Measurements from ENCODE around the gene OGFRL1.
"Not testable (repeated sequence)": the region's sequence is repeated elsewhere in the genome, so short reads cannot be mapped to it uniquely, and the experiment has no call there.

OGFRL1 gene

DNA sequence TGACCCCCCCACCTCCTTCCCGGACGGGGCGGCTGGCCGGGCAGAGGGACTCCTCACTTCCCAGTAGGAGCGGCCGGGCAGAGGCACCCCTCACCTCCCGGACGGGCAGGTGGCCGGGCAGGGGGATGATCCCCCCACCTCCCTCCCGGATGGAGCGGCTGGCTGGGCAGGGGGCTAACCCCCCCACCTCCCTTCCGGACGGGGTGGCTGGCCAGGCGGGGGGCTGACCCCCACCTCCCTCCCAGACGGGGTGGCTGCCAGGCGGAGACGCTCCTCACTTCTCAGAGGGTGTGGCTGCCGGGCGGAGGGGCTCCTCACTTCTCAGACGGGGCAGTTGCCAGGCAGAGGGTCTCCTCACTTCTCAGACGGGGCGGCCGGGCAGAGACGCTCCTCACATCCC is 22.2 kb upstream of the OGFRL1 start:
- not testable (repeated sequence) for H3K4me3 Mint-ChIP-seq; H3K27me3 Mint-ChIP-seq (ENCODE audit: low read depth); H3K27ac Mint-ChIP-seq; H3K9me3 Mint-ChIP-seq; H3K4me1 Mint-ChIP-seq (ENCODE audit: low read depth); DNase-seq (ENCODE audit: low spot score); H3K36me3 Mint-ChIP-seq (ENCODE audit: low read depth)

DNA sequence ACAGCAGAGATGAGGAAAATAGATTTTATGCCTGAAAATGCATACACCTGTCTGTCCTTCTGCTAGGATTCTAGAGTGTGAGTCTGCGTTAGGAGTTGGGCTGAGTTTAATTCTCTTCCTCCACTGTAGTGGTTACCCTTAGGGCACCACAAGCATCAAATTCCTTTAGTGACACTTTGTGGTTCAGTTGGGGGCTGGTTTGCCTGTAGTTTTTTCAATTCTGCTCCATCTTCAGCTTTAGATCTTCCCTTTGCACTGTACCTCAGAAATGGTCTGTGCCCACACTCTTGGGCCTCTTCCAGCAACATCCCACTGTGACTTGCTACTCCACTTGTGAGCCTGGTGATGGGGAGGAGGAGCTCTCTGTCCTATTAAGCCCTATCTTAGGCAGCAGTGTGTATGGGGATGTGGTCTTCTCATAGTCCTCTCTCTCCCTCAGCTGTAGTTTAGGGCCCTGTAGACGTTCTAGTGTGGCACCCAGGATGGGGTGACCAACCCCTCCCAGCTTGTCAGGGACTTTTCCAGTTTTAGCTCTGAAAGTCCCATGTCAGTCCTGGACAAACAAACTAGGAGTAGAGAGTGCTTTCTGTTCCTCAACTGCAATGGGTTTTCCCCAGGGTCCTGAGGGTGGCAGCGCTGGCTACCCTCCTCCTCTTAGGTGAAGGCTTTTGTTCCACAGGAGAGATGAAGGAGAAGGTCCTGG is 19.7 kb upstream of the OGFRL1 start:
- Mint-ChIP-seq H3K4me1 (ENCODE audit: low read depth) (no peaks in the 10 kb centered on the region), H3K27me3 (ENCODE audit: low read depth) (no peaks in the 10 kb centered on the region), H3K4me3 (no peak overlapping the region), H3K27ac (no peak overlapping the region), H3K9me3 (no peaks in the 10 kb centered on the region), H3K36me3 (ENCODE audit: low read depth) (no peaks in the 10 kb centered on the region)
- no peak for DNase-seq (ENCODE audit: low spot score)

DNA sequence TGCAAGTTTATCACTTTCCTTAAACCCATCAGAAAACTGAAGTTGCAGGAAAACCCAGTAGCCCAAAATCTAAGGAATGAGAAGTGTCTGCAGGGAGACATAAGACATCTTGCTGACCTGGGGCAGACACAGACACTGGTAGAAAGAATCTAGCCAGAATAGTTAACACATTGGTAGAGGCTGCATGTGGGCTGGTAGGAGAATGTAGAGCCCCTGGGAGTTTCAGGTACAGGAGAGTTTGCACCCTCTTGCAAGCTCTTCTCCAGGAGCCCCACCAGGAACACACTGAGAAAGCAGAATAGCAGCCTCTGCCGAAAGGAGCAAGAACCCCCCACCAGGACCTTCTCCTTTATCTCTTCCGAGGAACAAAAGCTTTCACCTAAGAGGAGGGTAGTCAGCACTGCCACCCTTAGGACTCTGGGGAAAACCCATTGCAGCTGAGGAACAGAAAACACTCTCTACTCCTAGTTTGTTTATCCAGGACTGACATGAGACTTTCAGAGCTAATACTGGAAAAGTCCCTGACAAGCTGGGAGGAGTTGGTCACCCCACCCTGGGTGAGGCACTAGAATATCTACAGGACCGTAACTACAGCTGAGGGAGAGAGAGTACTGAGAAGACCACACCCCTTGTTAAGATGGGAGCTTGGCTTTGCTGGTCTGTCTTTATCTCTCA is 10.5 kb upstream of the OGFRL1 start:
- Mint-ChIP-seq H3K27me3 (ENCODE audit: low read depth) (peaks cover 5% of the 10 kb centered on the region), H3K9me3 (no peaks in the 10 kb centered on the region), H3K36me3 (ENCODE audit: low read depth) (no peaks in the 10 kb centered on the region), H3K4me1 (ENCODE audit: low read depth) (no peaks in the 10 kb centered on the region), H3K27ac (no peak overlapping the region), H3K4me3 (no peak overlapping the region)
- no peak for DNase-seq (ENCODE audit: low spot score)

DNA sequence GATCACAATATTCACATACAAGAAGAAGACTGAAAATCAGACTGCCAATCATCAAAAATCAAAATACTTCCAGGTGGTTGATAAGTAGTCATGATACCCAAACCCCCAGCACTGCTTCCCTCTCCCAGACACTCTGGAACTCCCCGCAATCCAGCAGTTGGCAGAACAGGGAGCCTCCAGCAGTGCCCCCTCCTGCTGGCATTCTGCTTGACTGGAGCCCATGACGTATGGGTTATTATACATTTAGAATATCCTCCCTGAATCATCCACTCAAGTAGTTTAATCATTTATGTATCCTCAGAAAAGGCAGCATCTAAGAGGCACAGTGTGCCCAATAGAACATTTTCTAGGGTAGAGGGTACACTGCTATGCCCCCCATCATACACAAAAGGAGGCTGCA is 9.3 kb upstream of the OGFRL1 start:
- Mint-ChIP-seq H3K9me3 (no peaks in the 10 kb centered on the region), H3K36me3 (ENCODE audit: low read depth) (no peaks in the 10 kb centered on the region), H3K27me3 (ENCODE audit: low read depth) (peaks cover 5% of the 10 kb centered on the region), H3K4me3 (no peak overlapping the region), H3K27ac (no peak overlapping the region), H3K4me1 (ENCODE audit: low read depth) (no peaks in the 10 kb centered on the region)
- no peak for DNase-seq (ENCODE audit: low spot score)

DNA sequence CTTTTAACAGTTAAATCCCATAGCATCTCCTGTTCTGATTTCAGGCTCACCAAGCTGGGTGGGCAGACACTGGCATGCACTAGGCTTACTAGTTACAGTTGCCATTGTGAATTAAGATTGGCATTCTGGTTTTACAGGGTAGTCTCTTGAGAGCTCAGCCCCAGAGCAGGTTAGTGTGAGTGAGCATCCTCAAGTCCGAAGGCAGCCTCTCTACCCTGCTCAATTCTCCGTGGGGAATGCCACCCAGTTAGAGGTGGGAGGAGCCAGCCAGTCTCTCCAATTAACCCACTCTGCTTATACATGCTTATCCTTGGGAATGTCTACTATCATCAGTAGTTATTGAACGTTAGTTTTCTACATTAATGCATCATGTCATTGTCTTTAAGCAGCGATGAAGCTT is 8.9 kb upstream of the OGFRL1 start:
- DNase-seq (ENCODE audit: low spot score), result no peak
- Mint-ChIP-seq H3K9me3 (no peaks in the 10 kb centered on the region), H3K36me3 (ENCODE audit: low read depth) (no peaks in the 10 kb centered on the region), H3K27ac (no peak overlapping the region), H3K4me1 (ENCODE audit: low read depth) (no peaks in the 10 kb centered on the region), H3K27me3 (ENCODE audit: low read depth) (peaks cover 9% of the 10 kb centered on the region), H3K4me3 (no peak overlapping the region)

DNA sequence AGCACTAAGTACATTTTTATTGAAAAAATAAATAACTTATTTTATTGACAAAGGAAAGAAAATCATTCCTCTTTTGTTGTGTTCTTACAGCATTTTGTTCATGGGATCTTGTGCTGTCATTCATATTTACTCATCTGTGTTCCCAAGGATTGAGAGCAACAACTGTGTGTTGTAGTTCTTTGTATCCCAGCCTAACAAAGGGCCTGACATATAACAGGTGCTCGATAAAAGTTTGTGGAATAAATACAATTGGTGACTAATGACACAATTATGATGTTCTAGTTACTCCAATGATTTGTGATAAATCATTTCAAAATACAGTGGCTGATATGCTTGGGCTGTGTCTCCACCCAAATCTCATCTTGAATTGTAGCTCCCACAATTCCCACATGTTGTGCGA is 7.9 kb upstream of the OGFRL1 start:
- no peak for DNase-seq (ENCODE audit: low spot score)
- Mint-ChIP-seq H3K9me3 (no peaks in the 10 kb centered on the region), H3K27me3 (ENCODE audit: low read depth) (peaks cover 13% of the 10 kb centered on the region), H3K27ac (no peak overlapping the region), H3K4me3 (no peak overlapping the region), H3K36me3 (ENCODE audit: low read depth) (no peaks in the 10 kb centered on the region), H3K4me1 (ENCODE audit: low read depth) (no peaks in the 10 kb centered on the region)

DNA sequence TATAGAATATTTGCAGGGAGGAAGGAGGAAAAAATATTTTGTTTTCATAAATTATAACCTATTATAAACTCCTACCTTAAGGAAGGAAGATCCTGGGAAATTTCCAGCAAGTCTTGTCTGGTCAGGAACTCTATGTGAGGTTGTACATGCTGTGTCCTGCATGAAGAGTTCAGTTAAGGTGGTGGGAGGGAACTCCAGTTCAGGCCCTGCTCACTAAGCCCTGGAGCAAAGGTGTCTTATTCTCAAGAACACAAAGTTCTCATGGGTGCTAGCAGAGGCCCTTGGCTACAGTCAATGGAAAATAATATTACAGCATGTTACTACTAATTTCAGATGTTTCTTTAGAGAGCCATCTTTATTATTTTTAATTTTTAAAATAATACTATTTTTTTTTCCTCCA is 3.8 kb upstream of the OGFRL1 start:
- peaks cover 26% of the 10 kb centered on the region for H3K27me3 Mint-ChIP-seq (ENCODE audit: low read depth)
- H3K36me3 Mint-ChIP-seq (ENCODE audit: low read depth), result no peaks in the 10 kb centered on the region
- no peaks in the 10 kb centered on the region for H3K9me3 Mint-ChIP-seq
- H3K27ac Mint-ChIP-seq, result no peak overlapping the region
- DNase-seq (ENCODE audit: low spot score), result no peak
- peaks cover 14% of the 10 kb centered on the region for H3K4me1 Mint-ChIP-seq (ENCODE audit: low read depth)
- H3K4me3 Mint-ChIP-seq, result no peak overlapping the region

DNA sequence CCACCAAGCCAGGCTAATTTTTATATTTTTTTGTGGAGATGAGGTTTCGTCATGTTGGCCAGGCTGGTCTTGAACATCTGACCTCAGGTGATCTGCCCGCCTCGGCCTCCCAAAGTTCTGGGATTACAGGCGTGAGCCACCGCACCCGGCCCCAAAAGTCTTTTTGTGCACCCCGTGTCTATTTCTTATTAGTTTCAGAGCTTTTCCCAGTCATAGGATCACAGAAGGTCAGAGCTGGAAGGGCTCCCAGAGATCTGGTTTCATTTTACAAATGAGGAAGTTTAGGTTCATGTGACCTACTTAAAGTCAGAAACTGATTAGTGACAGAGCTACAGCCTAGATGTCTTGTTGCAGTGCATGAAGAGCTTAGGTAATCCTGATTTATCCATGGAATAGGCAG is 1.6 kb upstream of the OGFRL1 start:
- H3K4me3 Mint-ChIP-seq, result no peak overlapping the region
- peaks cover 1% of the 10 kb centered on the region for H3K36me3 Mint-ChIP-seq (ENCODE audit: low read depth)
- H3K27me3 Mint-ChIP-seq (ENCODE audit: low read depth), result peaks cover 38% of the 10 kb centered on the region
- no peaks in the 10 kb centered on the region for H3K9me3 Mint-ChIP-seq
- no peak for DNase-seq (ENCODE audit: low spot score)
- H3K27ac Mint-ChIP-seq, result no peak overlapping the region
- H3K4me1 Mint-ChIP-seq (ENCODE audit: low read depth), result peaks cover 22% of the 10 kb centered on the region

DNA sequence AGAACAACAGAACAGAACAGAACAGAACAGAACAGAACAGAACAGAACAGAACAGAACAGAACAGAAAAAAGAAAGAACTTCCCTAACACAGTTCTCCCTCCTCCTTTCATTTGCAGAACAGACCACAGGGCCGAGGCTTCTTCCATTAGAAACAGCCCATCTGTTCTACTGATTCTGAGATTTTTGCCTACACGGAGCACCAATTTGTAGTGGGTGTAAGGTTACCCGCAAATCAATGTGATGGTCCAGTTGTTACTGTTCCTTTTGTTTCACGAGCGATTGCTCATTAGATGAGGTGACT is 734 bp upstream of the OGFRL1 start:
- no peak for DNase-seq (ENCODE audit: low spot score)
- H3K9me3 Mint-ChIP-seq, result no peaks in the 10 kb centered on the region
- peaks cover 1% of the 10 kb centered on the region for H3K36me3 Mint-ChIP-seq (ENCODE audit: low read depth)
- H3K4me1 Mint-ChIP-seq (ENCODE audit: low read depth), result peaks cover 23% of the 10 kb centered on the region
- H3K4me3 Mint-ChIP-seq, result peak overlapping the region; percentile 63
- H3K27me3 Mint-ChIP-seq (ENCODE audit: low read depth), result peaks cover 40% of the 10 kb centered on the region
- peak overlapping the region; percentile 16 for H3K27ac Mint-ChIP-seq

DNA sequence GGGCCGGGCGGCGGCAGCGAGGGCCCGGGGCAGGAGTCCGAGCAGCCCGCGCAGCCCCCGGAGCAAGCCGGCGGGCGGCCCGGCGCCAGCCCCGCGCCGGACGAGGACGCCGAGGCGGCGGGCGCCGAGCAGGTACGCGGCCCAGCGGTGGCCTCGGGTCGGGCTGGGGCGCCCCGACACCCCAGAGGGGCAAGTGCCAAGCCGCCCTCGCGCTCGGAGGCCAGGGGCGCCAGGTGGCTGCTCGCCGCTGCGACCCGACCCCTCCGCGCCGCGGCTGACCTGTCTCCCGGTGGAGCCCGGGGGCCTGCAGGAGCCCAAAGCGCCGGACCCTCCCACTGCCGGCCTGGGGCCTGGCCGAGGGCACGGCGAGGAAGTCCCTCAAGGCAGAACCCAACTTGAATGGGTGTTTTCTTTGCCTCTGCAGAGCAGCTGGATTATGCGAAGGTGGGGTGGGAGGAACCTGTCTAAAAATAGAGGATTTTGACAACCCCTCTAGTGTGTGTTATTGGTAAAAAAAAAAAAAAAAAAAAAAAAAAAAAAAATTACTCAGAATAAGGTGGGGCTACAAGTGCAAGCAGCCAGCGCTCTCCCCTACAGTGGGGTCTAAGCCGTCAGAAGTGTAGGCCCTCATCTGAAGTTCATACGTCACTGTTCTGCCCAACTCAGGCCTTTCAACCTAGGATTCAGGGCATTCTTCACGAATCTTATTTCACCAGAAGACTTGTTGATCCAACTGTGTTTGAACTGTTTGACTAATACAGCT is 609 bp downstream of the OGFRL1 start:
- peak; percentile 16 for DNase-seq (ENCODE audit: low spot score)
- H3K4me3 Mint-ChIP-seq, result peak overlapping the region; percentile 81
- peaks cover 44% of the 10 kb centered on the region for H3K27me3 Mint-ChIP-seq (ENCODE audit: low read depth)
- no peaks in the 10 kb centered on the region for H3K9me3 Mint-ChIP-seq
- H3K36me3 Mint-ChIP-seq (ENCODE audit: low read depth), result peaks cover 2% of the 10 kb centered on the region
- H3K4me1 Mint-ChIP-seq (ENCODE audit: low read depth), result peaks cover 23% of the 10 kb centered on the region
- peak overlapping the region; percentile 60 for H3K27ac Mint-ChIP-seq

DNA sequence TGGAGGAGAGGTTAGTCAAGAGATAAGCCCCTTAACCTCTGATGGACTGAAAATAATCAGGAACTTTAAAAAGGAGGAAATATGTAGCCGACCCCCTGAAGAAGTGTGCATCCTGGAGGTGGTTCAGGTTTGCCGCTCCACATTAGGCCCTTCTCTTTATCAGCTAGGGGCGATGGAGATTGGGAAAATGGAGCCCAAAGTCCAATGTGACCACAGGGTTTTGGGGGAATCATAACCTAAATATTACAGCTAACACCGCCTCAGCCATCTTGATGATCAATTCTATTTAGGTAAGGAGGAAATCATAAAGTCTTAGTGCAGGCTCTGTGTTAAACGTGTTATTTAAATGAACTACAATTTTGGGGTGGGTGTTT is 1.2 kb downstream of the OGFRL1 start:
- Mint-ChIP-seq H3K4me3 (peak overlapping the region; percentile 81), H3K4me1 (ENCODE audit: low read depth) (peaks cover 23% of the 10 kb centered on the region), H3K36me3 (ENCODE audit: low read depth) (peaks cover 4% of the 10 kb centered on the region), H3K9me3 (no peaks in the 10 kb centered on the region), H3K27ac (peak overlapping the region; percentile 60), H3K27me3 (ENCODE audit: low read depth) (peaks cover 40% of the 10 kb centered on the region)
- DNase-seq (ENCODE audit: low spot score), result no peak

DNA sequence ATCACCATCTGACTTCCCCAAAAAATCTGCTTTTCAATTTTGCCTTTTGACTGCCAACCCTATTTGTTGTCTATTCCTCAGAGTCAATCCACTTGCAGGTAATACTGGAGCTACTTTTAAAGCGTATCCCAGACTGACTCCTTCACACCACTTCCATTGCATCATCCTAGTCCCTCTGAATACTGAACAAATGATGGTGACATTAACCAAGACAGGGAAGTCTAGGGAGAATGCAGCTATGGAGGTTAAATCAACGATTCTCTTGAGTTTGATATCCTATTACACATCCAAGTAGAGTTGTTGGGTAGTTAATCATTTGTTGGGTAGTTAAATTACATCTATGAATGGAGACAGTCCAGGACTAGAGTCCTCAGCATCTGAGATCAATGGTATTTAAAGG is 2.0 kb downstream of the OGFRL1 start:
- Mint-ChIP-seq H3K4me1 (ENCODE audit: low read depth) (peaks cover 23% of the 10 kb centered on the region), H3K27me3 (ENCODE audit: low read depth) (peaks cover 36% of the 10 kb centered on the region), H3K9me3 (no peaks in the 10 kb centered on the region), H3K36me3 (ENCODE audit: low read depth) (peaks cover 7% of the 10 kb centered on the region), H3K27ac (no peak overlapping the region), H3K4me3 (peak overlapping the region; percentile 25)
- DNase-seq (ENCODE audit: low spot score), result no peak

DNA sequence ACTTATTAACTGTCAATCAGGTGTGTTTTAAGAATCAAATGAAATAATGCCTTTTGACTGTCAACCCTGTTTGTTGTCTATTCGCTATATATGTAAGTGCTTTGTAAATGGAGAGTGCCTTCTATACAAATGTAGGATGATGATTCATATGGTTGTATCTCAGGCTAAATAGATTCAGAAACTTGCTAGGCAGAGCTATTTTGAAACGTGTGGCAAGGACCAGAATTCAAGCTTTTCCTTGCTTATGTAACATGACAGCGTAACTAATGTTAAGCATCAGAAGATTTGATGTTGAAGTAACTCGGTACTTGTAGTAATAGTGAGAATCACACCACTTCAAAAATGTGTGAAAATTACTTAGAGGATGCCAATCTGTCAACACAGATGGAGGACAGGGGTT is 3.4 kb downstream of the OGFRL1 start:
- no peak overlapping the region for H3K4me3 Mint-ChIP-seq
- peaks cover 23% of the 10 kb centered on the region for H3K4me1 Mint-ChIP-seq (ENCODE audit: low read depth)
- H3K9me3 Mint-ChIP-seq, result no peaks in the 10 kb centered on the region
- no peak for DNase-seq (ENCODE audit: low spot score)
- H3K27ac Mint-ChIP-seq, result no peak overlapping the region
- H3K27me3 Mint-ChIP-seq (ENCODE audit: low read depth), result peaks cover 28% of the 10 kb centered on the region
- H3K36me3 Mint-ChIP-seq (ENCODE audit: low read depth), result peaks cover 8% of the 10 kb centered on the region

DNA sequence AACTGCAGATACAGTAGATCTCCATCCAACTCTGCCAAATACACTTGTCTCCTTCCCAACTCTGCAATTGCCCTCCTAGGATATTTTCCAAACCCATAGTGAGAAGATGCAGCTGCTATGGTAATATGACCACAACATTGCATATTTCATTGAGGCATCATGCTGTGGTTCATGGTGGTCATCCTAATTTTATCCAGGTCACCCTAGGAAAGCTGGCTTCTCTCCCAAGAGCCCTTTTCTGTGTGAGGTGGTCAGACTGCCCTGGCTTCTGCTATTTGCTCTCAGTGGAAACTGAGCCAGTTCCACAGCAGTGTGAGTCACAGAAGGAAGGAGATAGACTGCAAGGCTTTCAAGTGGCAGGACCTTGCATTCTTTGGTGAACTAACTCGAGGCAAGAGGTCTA is 5.5 kb downstream of the OGFRL1 start:
- no peak for DNase-seq (ENCODE audit: low spot score)
- peaks cover 23% of the 10 kb centered on the region for H3K27me3 Mint-ChIP-seq (ENCODE audit: low read depth)
- no peak overlapping the region for H3K27ac Mint-ChIP-seq
- H3K36me3 Mint-ChIP-seq (ENCODE audit: low read depth), result peaks cover 10% of the 10 kb centered on the region
- H3K9me3 Mint-ChIP-seq, result no peaks in the 10 kb centered on the region
- no peak overlapping the region for H3K4me3 Mint-ChIP-seq
- peaks cover 12% of the 10 kb centered on the region for H3K4me1 Mint-ChIP-seq (ENCODE audit: low read depth)

Measured in T-helper 2 cell treated with Interferon-gamma antibody and Interleukin-4, amounts not matched to agents 5 μg/mL and 100 μg/mL, for 36 hours (primary cell).